Measurements from ENCODE around the gene HOXC5. TPM values are rescaled to one million over a fixed set of nuclear protein-coding genes. Genes with fewer than 3 reads are reported as not detected.

Gene HOXC5
- polyA plus RNA-seq, 2 donors = 0.41 to 0.96 TPM

- 45 to 53% methylated on average over 14 of the region's 14 CpGs for WGBS, 2 donors
- no peaks in the 10 kb centered on the region for H3K36me3 ChIP-seq (ENCODE audit: control insufficient read depth in 2 of 2, insufficient read depth in 2 of 2, low read length in 1 of 2)
- no peak overlapping the region for H3K4me3 ChIP-seq (ENCODE audit: low read depth in 1 of 2, low read length in 2 of 2)
- H3K27ac ChIP-seq (ENCODE audit: low read depth in 2 of 2, low read length in 1 of 2) = no peak overlapping the region
- peaks cover 0 to 5% of the 10 kb centered on the region in 2 donors for H3K4me1 ChIP-seq (ENCODE audit: control insufficient read depth in 2 of 2, insufficient read depth in 2 of 2, low read length in 1 of 2)
- no peaks in the 10 kb centered on the region for H3K9me3 ChIP-seq (ENCODE audit: control insufficient read depth in 2 of 2, insufficient read depth in 1 of 2, low read depth in 1 of 2, low read length in 1 of 2)
- peaks cover 0 to 30% of the 10 kb centered on the region in 2 donors for H3K27me3 ChIP-seq (ENCODE audit: control insufficient read depth in 1 of 2, insufficient read depth in 2 of 2, low read length in 2 of 2)
These were observed 21.0 kb upstream of the HOXC5 start for GRCh38 chr12:54011665-54012532.

- Histone ChIP-seq H3K27ac (ENCODE audit: low read depth in 2 of 2, low read length in 1 of 2) (no peak overlapping the region), H3K4me3 (ENCODE audit: low read depth in 1 of 2, low read length in 2 of 2) (no peak overlapping the region), H3K27me3 (ENCODE audit: control insufficient read depth in 1 of 2, insufficient read depth in 2 of 2, low read length in 2 of 2) (peaks cover 0 to 26% of the 10 kb centered on the region in 2 donors), H3K4me1 (ENCODE audit: control insufficient read depth in 2 of 2, insufficient read depth in 2 of 2, low read length in 1 of 2) (peaks cover 0 to 5% of the 10 kb centered on the region in 2 donors), H3K36me3 (ENCODE audit: control insufficient read depth in 2 of 2, insufficient read depth in 2 of 2, low read length in 1 of 2) (no peaks in the 10 kb centered on the region), H3K9me3 (ENCODE audit: control insufficient read depth in 2 of 2, insufficient read depth in 1 of 2, low read depth in 1 of 2, low read length in 1 of 2) (no peaks in the 10 kb centered on the region)
- 37 to 47% methylated on average over 6 of the region's 6 CpGs for WGBS, 2 donors
These were observed 20.0 kb upstream of the HOXC5 start for GRCh38 chr12:54012631-54013409.

GRCh38 chr12:54014377-54015017 lies 18.4 kb upstream of the HOXC5 start:
- WGBS, 2 donors = 14 to 23% methylated on average over 36 of the region's 36 CpGs
- Histone ChIP-seq H3K27me3 (ENCODE audit: control insufficient read depth in 1 of 2, insufficient read depth in 2 of 2, low read length in 2 of 2) (peaks cover 0 to 23% of the 10 kb centered on the region in 2 donors), H3K9me3 (ENCODE audit: control insufficient read depth in 2 of 2, insufficient read depth in 1 of 2, low read depth in 1 of 2, low read length in 1 of 2) (no peaks in the 10 kb centered on the region), H3K36me3 (ENCODE audit: control insufficient read depth in 2 of 2, insufficient read depth in 2 of 2, low read length in 1 of 2) (no peaks in the 10 kb centered on the region), H3K4me1 (ENCODE audit: control insufficient read depth in 2 of 2, insufficient read depth in 2 of 2, low read length in 1 of 2) (peaks cover 3 to 9% of the 10 kb centered on the region in 2 donors), H3K27ac (ENCODE audit: low read depth in 2 of 2, low read length in 1 of 2) (no peak overlapping the region), H3K4me3 (ENCODE audit: low read depth in 1 of 2, low read length in 2 of 2) (no peak overlapping the region)

- Histone ChIP-seq H3K4me3 (ENCODE audit: low read depth in 1 of 2, low read length in 2 of 2) (no peak overlapping the region), H3K36me3 (ENCODE audit: control insufficient read depth in 2 of 2, insufficient read depth in 2 of 2, low read length in 1 of 2) (no peaks in the 10 kb centered on the region), H3K9me3 (ENCODE audit: control insufficient read depth in 2 of 2, insufficient read depth in 1 of 2, low read depth in 1 of 2, low read length in 1 of 2) (no peaks in the 10 kb centered on the region), H3K4me1 (ENCODE audit: control insufficient read depth in 2 of 2, insufficient read depth in 2 of 2, low read length in 1 of 2) (peaks cover 3 to 9% of the 10 kb centered on the region in 2 donors), H3K27me3 (ENCODE audit: control insufficient read depth in 1 of 2, insufficient read depth in 2 of 2, low read length in 2 of 2) (peaks cover 0 to 16% of the 10 kb centered on the region in 2 donors), H3K27ac (ENCODE audit: low read depth in 2 of 2, low read length in 1 of 2) (no peak overlapping the region)
- 19 to 38% methylated on average over 23 of the region's 23 CpGs for WGBS, 2 donors
These were observed 17.6 kb upstream of the HOXC5 start for GRCh38 chr12:54015018-54015931.

- Histone ChIP-seq H3K9me3 (ENCODE audit: control insufficient read depth in 2 of 2, insufficient read depth in 1 of 2, low read depth in 1 of 2, low read length in 1 of 2) (no peaks in the 10 kb centered on the region), H3K27ac (ENCODE audit: low read depth in 2 of 2, low read length in 1 of 2) (no peak overlapping the region), H3K4me1 (ENCODE audit: control insufficient read depth in 2 of 2, insufficient read depth in 2 of 2, low read length in 1 of 2) (peaks cover 3 to 9% of the 10 kb centered on the region in 2 donors), H3K27me3 (ENCODE audit: control insufficient read depth in 1 of 2, insufficient read depth in 2 of 2, low read length in 2 of 2) (peaks cover 0 to 9% of the 10 kb centered on the region in 2 donors), H3K36me3 (ENCODE audit: control insufficient read depth in 2 of 2, insufficient read depth in 2 of 2, low read length in 1 of 2) (no peaks in the 10 kb centered on the region), H3K4me3 (ENCODE audit: low read depth in 1 of 2, low read length in 2 of 2) (peak overlapping the region in 1 of 2 donors; percentile 64)
- 10 to 27% methylated on average over 3 of the region's 3 CpGs for WGBS, 2 donors
These were observed 16.8 kb upstream of the HOXC5 start for GRCh38 chr12:54016051-54016450.

- 6 to 7% methylated on average over 25 of the region's 25 CpGs for WGBS, 2 donors
- no peaks in the 10 kb centered on the region for H3K36me3 ChIP-seq (ENCODE audit: control insufficient read depth in 2 of 2, insufficient read depth in 2 of 2, low read length in 1 of 2)
- H3K4me1 ChIP-seq (ENCODE audit: control insufficient read depth in 2 of 2, insufficient read depth in 2 of 2, low read length in 1 of 2) = peaks cover 3 to 9% of the 10 kb centered on the region in 2 donors
- H3K27ac ChIP-seq (ENCODE audit: low read depth in 2 of 2, low read length in 1 of 2) = no peak overlapping the region
- no peaks in the 10 kb centered on the region for H3K9me3 ChIP-seq (ENCODE audit: control insufficient read depth in 2 of 2, insufficient read depth in 1 of 2, low read depth in 1 of 2, low read length in 1 of 2)
- peaks cover 0 to 9% of the 10 kb centered on the region in 2 donors for H3K27me3 ChIP-seq (ENCODE audit: control insufficient read depth in 1 of 2, insufficient read depth in 2 of 2, low read length in 2 of 2)
- H3K4me3 ChIP-seq (ENCODE audit: low read depth in 1 of 2, low read length in 2 of 2) = peak overlapping the region in 1 of 2 donors; percentile 64
These were observed 16.3 kb upstream of the HOXC5 start for GRCh38 chr12:54016478-54016964.

GRCh38 chr12:54017027-54017788 lies 15.6 kb upstream of the HOXC5 start:
- H3K27ac ChIP-seq (ENCODE audit: low read depth in 2 of 2, low read length in 1 of 2) = peak overlapping the region in 1 of 2 donors; percentile 21
- peak overlapping the region; percentile 51 to 64 for H3K4me3 ChIP-seq (ENCODE audit: low read depth in 1 of 2, low read length in 2 of 2)
- H3K27me3 ChIP-seq (ENCODE audit: control insufficient read depth in 1 of 2, insufficient read depth in 2 of 2, low read length in 2 of 2) = peaks cover 0 to 9% of the 10 kb centered on the region in 2 donors
- peaks cover 3 to 9% of the 10 kb centered on the region in 2 donors for H3K4me1 ChIP-seq (ENCODE audit: control insufficient read depth in 2 of 2, insufficient read depth in 2 of 2, low read length in 1 of 2)
- H3K36me3 ChIP-seq (ENCODE audit: control insufficient read depth in 2 of 2, insufficient read depth in 2 of 2, low read length in 1 of 2) = no peaks in the 10 kb centered on the region
- WGBS, 2 donors = 4 to 5% methylated on average over 23 to 24 of the region's 24 CpGs
- H3K9me3 ChIP-seq (ENCODE audit: control insufficient read depth in 2 of 2, insufficient read depth in 1 of 2, low read depth in 1 of 2, low read length in 1 of 2) = no peaks in the 10 kb centered on the region

- 6 to 9% methylated on average over 31 to 34 of the region's 34 CpGs for WGBS, 2 donors
- Histone ChIP-seq H3K4me1 (ENCODE audit: control insufficient read depth in 2 of 2, insufficient read depth in 2 of 2, low read length in 1 of 2) (peaks cover 3 to 9% of the 10 kb centered on the region in 2 donors), H3K4me3 (ENCODE audit: low read depth in 1 of 2, low read length in 2 of 2) (peak overlapping the region; percentile 51 to 64), H3K27me3 (ENCODE audit: control insufficient read depth in 1 of 2, insufficient read depth in 2 of 2, low read length in 2 of 2) (peaks cover 0 to 5% of the 10 kb centered on the region in 2 donors), H3K9me3 (ENCODE audit: control insufficient read depth in 2 of 2, insufficient read depth in 1 of 2, low read depth in 1 of 2, low read length in 1 of 2) (no peaks in the 10 kb centered on the region), H3K36me3 (ENCODE audit: control insufficient read depth in 2 of 2, insufficient read depth in 2 of 2, low read length in 1 of 2) (no peaks in the 10 kb centered on the region), H3K27ac (ENCODE audit: low read depth in 2 of 2, low read length in 1 of 2) (peak overlapping the region; percentile 21 to 27)
These were observed 14.9 kb upstream of the HOXC5 start for GRCh38 chr12:54017878-54018467.

All from esophagus (tissue), 2 donors.